NCI-H748 treated with DMSO at 0.1 percent for 48 hours (cell line): Measurements from ENCODE around the gene ZFP82.

Experiments used
- DNase-seq: peaks from one replicate; lab custom pipeline; 2025; lab: John Stamatoyannopoulos, UW

Gene ZFP82

GRCh38 chr19:36418287-36419001 lies at the start of gene ZFP82:
ZFP82 (minus strand) TSS chr19:36418644; CDS start chr19:36409789, 8,855 bp downstream.
- peak; percentile 41 for DNase-seq

GRCh38 chr19:36460046-36460445 lies 41.6 kb upstream of the ZFP82 start:
- DNase-seq: no peak

GRCh38 chr19:36456831-36457230 lies 38.4 kb upstream of the ZFP82 start:
- DNase-seq: no peak

- no peak for DNase-seq
Observed at GRCh38 chr19:36449059-36449670, 30.7 kb upstream of the ZFP82 start.

- no peak for DNase-seq
Observed at GRCh38 chr19:36441339-36441738, 22.9 kb upstream of the ZFP82 start.

GRCh38 chr19:36436531-36436930 lies 18.1 kb upstream of the ZFP82 start:
- no peak for DNase-seq

- DNase-seq: no peak
Observed at GRCh38 chr19:36423925-36424324, 5.5 kb upstream of the ZFP82 start.

- no peak for DNase-seq
Observed at GRCh38 chr19:36421749-36422481, 3.5 kb upstream of the ZFP82 start.

- no peak for DNase-seq
Observed at GRCh38 chr19:36420961-36421748, 2.7 kb upstream of the ZFP82 start.

- DNase-seq: no peak
Observed at GRCh38 chr19:36417752-36418286, 625 bp downstream of the ZFP82 start.

- no peak for DNase-seq
Observed at GRCh38 chr19:36409841-36410240, 8.6 kb downstream of the ZFP82 start.

- DNase-seq: no peak
Observed at GRCh38 chr19:36408101-36408500, 10.3 kb downstream of the ZFP82 start.

GRCh38 chr19:36404498-36404897 lies 13.9 kb downstream of the ZFP82 start:
- no peak for DNase-seq

- no peak for DNase-seq
Observed at GRCh38 chr19:36401475-36401874, 17.0 kb downstream of the ZFP82 start.

- no peak for DNase-seq
Observed at GRCh38 chr19:36398571-36398970, 19.9 kb downstream of the ZFP82 start.

GRCh38 chr19:36392916-36393673 lies 25.3 kb downstream of the ZFP82 start:
- DNase-seq: no peak

- no peak for DNase-seq
Observed at GRCh38 chr19:36379510-36379819, 39.0 kb downstream of the ZFP82 start.

- peak; percentile 85 for DNase-seq
Observed at GRCh38 chr19:36378625-36379509, 39.6 kb downstream of the ZFP82 start, which contains the start of gene ZFP14. ZFP14 (minus strand) TSS chr19:36379201; CDS start chr19:36367892, 11,309 bp downstream.

GRCh38 chr19:36377541-36378178 lies 40.8 kb downstream of the ZFP82 start:
- DNase-seq: no peak
